Ishikawa (cell line): Measurements from ENCODE around the gene ST3GAL3.

Experiments used
- CEBPB ChIP-seq: IDR thresholded peaks from 2 replicates; pipeline ENCODE4 v1.6.1; 2012
- CREB1 ChIP-seq: IDR thresholded peaks from 2 replicates; pipeline ENCODE4 v1.6.1; 2012; ENCODE audit warnings: low read depth
- EGR1 ChIP-seq: IDR thresholded peaks from 2 replicates; pipeline ENCODE4 v1.6.1; 2012
- EP300 ChIP-seq: IDR thresholded peaks from 2 replicates; pipeline ENCODE4 v1.6.1; 2012; ENCODE audit warnings: borderline replicate concordance
- FOXM1 ChIP-seq: IDR thresholded peaks from 2 replicates; pipeline ENCODE4 v1.6.1; 2012; ENCODE audit warnings: low read depth, borderline replicate concordance
- NFIC ChIP-seq: IDR thresholded peaks from 2 replicates; pipeline ENCODE4 v1.6.1; 2012
- RAD21 ChIP-seq: IDR thresholded peaks from 2 replicates; pipeline ENCODE4 v1.6.1; 2012; ENCODE audit warnings: low read depth
- TAF1 ChIP-seq: IDR thresholded peaks from 2 replicates; pipeline ENCODE4 v1.6.1; 2012; ENCODE audit warnings: low read depth, mild to moderate bottlenecking
- TCF12 ChIP-seq: IDR thresholded peaks from 2 replicates; pipeline ENCODE4 v1.6.1; 2012; ENCODE audit warnings: low read depth
- TEAD4 ChIP-seq: IDR thresholded peaks from 2 replicates; pipeline ENCODE4 v1.6.1; 2012
- YY1 ChIP-seq: IDR thresholded peaks from 2 replicates; pipeline ENCODE4 v1.6.1; 2012; ENCODE audit warnings: low read depth
- ZBTB7A ChIP-seq: IDR thresholded peaks from 2 replicates; pipeline ENCODE4 v1.6.1; 2012; ENCODE audit warnings: low read depth
- TF ChIP-seq, protein P1 (sequence below): IDR thresholded peaks from 2 replicates; pipeline ENCODE4 v1.6.1; 2012; ENCODE audit warnings: low read depth, mild to moderate bottlenecking
- TF ChIP-seq, protein P2 (sequence below): IDR thresholded peaks from 2 replicates; pipeline ENCODE4 v1.6.1; 2012
- TF ChIP-seq, protein P3 (sequence below): IDR thresholded peaks from 2 replicates; pipeline ENCODE4 v1.6.1; 2012

Gene ST3GAL3

DNA sequence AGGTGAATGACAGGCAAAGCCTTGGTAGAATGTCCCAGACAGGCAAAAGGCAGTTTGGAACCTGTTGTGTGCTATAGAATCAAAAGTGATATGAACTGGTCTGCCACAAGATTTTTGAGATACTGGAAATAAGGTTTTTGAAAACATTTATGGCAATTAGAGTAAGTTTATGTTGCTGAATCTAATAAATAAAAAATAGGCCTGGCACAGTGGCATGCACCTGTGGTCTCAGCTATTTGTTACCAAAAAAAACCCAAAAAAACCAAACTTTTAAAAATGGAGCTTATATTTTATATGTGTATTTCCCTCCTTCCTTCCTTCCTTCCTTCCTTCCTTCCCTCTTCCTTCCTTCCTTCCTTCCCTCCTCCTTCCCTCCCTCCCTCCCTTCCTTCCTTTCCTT, 149.8 kb downstream of the ST3GAL3 start:
- TF ChIP-seq TAF1 = no peak

DNA sequence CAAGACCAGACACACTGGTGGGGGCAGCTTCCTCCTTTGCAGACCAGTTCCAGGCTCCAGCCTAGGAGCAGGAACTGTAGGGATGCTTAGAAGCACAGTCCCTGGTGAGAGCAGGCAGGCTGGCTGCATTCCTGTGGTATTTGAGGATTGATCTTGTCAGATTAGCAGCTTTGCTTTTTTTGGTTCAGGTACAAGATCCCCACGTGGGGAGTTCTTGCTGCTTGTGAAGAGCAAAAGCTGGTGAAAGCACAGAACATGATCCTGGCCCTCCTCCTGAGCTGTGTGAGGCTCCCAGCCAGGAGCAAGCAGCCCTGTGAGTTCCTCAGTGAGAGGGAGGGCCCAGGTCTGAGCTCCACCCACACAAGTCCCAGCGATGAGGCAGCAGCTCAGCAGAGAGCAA, 151.0 kb downstream of the ST3GAL3 start:
- TF ChIP-seq NFIC (peak; percentile 52), ZBTB7A (no peak), FOXM1 (no peak), RAD21 (no peak), TAF1 (no peak), EGR1 (no peak), TCF12 (no peak), EP300 (no peak; the same call in 1 of the 2 replicates), CEBPB (no peak), YY1 (no peak), TEAD4 (peak; percentile 78), CREB1 (no peak)
- TF ChIP-seq, protein P1, sequence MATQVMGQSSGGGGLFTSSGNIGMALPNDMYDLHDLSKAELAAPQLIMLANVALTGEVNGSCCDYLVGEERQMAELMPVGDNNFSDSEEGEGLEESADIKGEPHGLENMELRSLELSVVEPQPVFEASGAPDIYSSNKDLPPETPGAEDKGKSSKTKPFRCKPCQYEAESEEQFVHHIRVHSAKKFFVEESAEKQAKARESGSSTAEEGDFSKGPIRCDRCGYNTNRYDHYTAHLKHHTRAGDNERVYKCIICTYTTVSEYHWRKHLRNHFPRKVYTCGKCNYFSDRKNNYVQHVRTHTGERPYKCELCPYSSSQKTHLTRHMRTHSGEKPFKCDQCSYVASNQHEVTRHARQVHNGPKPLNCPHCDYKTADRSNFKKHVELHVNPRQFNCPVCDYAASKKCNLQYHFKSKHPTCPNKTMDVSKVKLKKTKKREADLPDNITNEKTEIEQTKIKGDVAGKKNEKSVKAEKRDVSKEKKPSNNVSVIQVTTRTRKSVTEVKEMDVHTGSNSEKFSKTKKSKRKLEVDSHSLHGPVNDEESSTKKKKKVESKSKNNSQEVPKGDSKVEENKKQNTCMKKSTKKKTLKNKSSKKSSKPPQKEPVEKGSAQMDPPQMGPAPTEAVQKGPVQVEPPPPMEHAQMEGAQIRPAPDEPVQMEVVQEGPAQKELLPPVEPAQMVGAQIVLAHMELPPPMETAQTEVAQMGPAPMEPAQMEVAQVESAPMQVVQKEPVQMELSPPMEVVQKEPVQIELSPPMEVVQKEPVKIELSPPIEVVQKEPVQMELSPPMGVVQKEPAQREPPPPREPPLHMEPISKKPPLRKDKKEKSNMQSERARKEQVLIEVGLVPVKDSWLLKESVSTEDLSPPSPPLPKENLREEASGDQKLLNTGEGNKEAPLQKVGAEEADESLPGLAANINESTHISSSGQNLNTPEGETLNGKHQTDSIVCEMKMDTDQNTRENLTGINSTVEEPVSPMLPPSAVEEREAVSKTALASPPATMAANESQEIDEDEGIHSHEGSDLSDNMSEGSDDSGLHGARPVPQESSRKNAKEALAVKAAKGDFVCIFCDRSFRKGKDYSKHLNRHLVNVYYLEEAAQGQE = no peak
- TF ChIP-seq, protein P2, sequence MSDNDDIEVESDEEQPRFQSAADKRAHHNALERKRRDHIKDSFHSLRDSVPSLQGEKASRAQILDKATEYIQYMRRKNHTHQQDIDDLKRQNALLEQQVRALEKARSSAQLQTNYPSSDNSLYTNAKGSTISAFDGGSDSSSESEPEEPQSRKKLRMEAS = peak; percentile 73
- TF ChIP-seq, protein P3, sequence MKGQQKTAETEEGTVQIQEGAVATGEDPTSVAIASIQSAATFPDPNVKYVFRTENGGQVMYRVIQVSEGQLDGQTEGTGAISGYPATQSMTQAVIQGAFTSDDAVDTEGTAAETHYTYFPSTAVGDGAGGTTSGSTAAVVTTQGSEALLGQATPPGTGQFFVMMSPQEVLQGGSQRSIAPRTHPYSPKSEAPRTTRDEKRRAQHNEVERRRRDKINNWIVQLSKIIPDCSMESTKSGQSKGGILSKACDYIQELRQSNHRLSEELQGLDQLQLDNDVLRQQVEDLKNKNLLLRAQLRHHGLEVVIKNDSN = no peak

DNA sequence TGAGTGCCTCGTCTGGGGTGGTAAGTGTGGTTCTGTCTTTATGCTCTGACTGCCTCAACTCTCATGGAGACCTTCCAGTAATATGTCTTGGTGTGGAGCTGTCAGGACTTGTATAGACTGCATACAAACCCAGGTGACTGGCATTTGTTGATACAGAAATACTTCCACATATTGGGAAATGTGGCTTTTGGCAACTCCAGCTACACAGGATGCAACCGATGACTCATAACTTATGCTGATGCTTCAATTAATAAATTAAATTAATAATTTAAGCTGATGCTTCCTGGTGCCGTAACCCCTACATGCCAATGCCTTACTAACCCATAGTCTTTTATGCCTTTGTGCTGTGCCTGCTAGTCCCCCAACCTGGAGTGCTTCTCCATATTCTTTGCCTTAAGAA, 154.0 kb downstream of the ST3GAL3 start:
- TF ChIP-seq NFIC (no peak), RAD21 (no peak), TCF12 (no peak), EGR1 (no peak), FOXM1 (no peak), TAF1 (no peak), TEAD4 (no peak), ZBTB7A (no peak), CEBPB (no peak), CREB1 (no peak)
- TF ChIP-seq, protein P1 = no peak
- TF ChIP-seq, protein P3 = no peak
- TF ChIP-seq, protein P2 = no peak

DNA sequence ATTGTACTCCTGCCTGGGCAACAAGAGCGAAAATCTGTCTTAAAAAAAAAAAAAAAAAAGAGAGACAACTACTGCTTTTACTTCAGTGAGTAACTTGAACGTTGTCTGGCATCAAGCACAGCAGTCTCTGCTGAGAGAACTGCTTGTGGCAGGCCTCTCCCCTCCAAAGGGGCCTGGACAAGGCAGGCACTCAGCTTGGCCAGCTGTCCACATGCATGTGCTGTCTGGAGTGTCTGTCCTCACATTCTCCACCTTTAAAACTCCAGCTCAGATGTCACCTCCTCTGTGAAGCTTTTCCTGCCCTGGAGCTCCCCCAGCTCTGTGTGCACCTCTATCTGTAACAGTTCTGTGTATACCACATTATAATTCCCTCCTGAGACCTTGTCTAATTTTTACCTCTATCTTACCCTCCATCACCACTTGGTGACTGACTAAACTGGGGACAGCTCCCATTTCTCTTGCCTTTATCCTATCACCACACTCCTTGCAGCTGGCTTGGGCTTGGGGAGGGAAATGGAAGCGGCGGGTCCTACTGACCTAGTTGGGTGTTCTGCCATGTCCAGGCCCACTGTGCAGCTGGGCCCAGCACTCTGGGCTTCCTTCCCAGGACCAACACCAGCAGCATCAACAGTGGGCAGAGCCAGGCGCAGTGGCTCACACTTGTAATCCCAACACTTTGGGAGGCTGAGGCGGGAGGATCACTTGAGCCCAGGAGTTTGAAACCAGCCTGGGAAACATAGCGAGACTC, 154.8 kb downstream of the ST3GAL3 start:
- TF ChIP-seq, protein P3 = no peak

DNA sequence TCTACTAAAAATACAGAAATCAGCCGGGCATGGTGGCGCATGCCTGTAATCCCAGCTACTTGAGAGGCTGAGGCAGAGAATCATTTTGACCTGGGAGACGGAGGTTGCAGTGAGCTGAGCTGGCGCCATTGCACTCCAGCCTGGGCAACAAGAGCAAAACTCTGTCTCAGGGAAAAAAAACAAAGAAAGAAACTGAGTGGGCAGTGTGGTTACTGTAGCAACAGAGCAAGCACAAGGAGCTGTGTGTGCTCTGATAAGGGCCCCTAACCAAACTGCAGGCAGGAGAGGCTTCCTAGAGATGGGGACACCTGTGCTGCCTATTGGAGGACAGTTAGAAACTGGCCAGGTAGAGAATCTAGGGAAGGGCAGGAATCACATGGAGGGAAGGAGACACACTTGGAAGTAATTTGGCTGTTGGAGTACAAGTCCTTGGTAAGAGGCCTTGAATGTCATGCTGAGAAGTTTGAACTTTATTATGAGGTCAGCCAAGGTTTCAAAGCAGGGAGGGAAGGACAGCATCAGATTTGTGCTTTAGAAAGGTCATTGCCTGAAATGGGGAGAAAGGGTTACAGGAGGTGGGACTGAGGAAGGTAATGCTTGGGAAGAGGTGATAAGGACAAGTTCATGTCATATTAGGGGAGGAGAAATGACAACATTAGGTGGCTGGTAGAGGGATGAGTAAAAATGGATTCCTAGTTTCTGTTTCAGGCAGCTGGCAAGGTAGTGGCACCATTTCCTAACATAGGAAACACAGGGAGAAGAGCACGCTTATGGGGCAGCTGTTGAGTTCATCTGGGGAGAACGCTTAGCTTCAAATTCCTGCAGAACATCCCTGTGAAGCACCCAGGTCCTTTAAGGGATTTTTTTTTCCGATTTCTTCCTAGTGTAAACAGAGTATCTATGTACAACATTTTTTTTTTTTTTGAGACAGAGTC, 157.0 kb downstream of the ST3GAL3 start:
- TF ChIP-seq ZBTB7A = no peak
- TF ChIP-seq RAD21 = no peak
- no peak for TF ChIP-seq YY1
- no peak for TF ChIP-seq TCF12
- no peak for TF ChIP-seq TEAD4
- TF ChIP-seq, protein P3 = no peak
